Psoas muscle (tissue), 8 donors: ENCODE results near the gene UBIAD1. TPM values are rescaled to one million over a fixed set of nuclear protein-coding genes. Genes with fewer than 3 reads are reported as not detected.

ENCODE experiments used
- ATAC-seq, 4 donors: fragments of 200-7000 bp; cut with Tn5 transposase; one replicate each; pipeline ENCODE4 v1.9.1; 2020; ENCODE audit warnings: moderate library complexity in 3 of 4, mild to moderate bottlenecking in 2 of 4
- DNase-seq, 2 donors: peaks; one replicate each; pipeline ENCODE4 v3.0.0-alpha.2; 2020
- H3K27ac ChIP-seq: fragments of 200-600 bp; one replicate; pipeline ENCODE4 v1.8.0; 2022
- H3K27me3 ChIP-seq, 3 donors: fragments of 200-600 bp in 1 of 3; one replicate each; pipeline versions ENCODE4 v1.6.1 to v1.8.0; 2013 to 2022; ENCODE audit warnings: low read length in 2 of 3, mild to moderate bottlenecking in 2 of 3, moderate library complexity in 1 of 3; ENCODE audit not compliant: insufficient read depth in 3 of 3
- H3K36me3 ChIP-seq, 2 donors: fragments of 200-600 bp in 1 of 2; one replicate each; pipeline versions ENCODE4 v1.6.1 to v1.8.0; 2013 to 2022; ENCODE audit warnings: low read depth in 1 of 2, mild to moderate bottlenecking in 1 of 2, moderate library complexity in 1 of 2; ENCODE audit not compliant: insufficient read depth in 1 of 2
- H3K4me1 ChIP-seq: fragments of 200-600 bp; one replicate; pipeline ENCODE4 v1.8.0; 2022
- H3K4me3 ChIP-seq: fragments of 200-600 bp; one replicate; pipeline ENCODE4 v1.8.0; 2022; ENCODE audit warnings: mild to moderate bottlenecking
- H3K9me3 ChIP-seq: fragments of 200-600 bp; one replicate; pipeline ENCODE4 v1.8.0; 2022
- WGBS, 3 donors: extraction: QIAGEN DNeasy Blood & Tissue Kit; methylation state at CpG; one replicate each; pipeline versions ENCODE4 v1.1.6 to v1.1.7; 2013; 5-methylcytosine and 5-hydroxymethylcytosine counted together
- intact Hi-C, 2 donors: fragments of 100-400 bp; cut with DNase I; formaldehyde crosslinking; loops; one replicate each; pipeline versions ENCODE4 v1.11.0 to v1.14.2; 2022
- polyA plus RNA-seq, 3 donors: library from polyadenylated mRNA; stranded (reverse); fragments of 200-250 nt; gene quantifications; one replicate each; pipeline ENCODE4 v1.2.3, GENCODE V29; 2013
- total RNA-seq, 4 donors: library from RNA; stranded (reverse); fragmentation: NEBNext Ultra II Directional in 2 of 4; extraction: Animal tissue kit (Norgen Biotek cat#: 25700) in 2 of 4; gene quantifications; one replicate each; pipeline versions ENCODE4 v1.2.1 to v1.2.4, GENCODE V29; 2021 to 2023
- TF ChIP-seq, protein P1 (sequence below): fragments of 200-600 bp; IDR thresholded peaks from one replicate; pipeline ENCODE4 v1.8.0; 2022; ENCODE audit warnings: antibody characterized with exemption
- donor health status: healthy with polysubstance abuse.
- donor health status: DM: no; HTN: no; CAD: no; lungs with moderate emphysema.
- donor health status: Bipolar disorder and iron deficiency.
- donor health status: healthy.
- donor health status: DM: yes; HTN: yes; CAD: no.
- donor health status: DM: no; HTN: no; CAD: no.
- donor health status: DM: no; HTN: no; CAD: no.
- donor health status: DM: yes; HTN: yes; CAD: no.

UBIAD1 gene
- total and polyA plus RNA-seq, 7 donors = 19.0 to 29.4 (median 25.0) TPM

GRCh38 chr1:11237356-11237755, 35.6 kb upstream of the UBIAD1 start:
- intact Hi-C loops = no loop called here
- TF ChIP-seq, protein P1, sequence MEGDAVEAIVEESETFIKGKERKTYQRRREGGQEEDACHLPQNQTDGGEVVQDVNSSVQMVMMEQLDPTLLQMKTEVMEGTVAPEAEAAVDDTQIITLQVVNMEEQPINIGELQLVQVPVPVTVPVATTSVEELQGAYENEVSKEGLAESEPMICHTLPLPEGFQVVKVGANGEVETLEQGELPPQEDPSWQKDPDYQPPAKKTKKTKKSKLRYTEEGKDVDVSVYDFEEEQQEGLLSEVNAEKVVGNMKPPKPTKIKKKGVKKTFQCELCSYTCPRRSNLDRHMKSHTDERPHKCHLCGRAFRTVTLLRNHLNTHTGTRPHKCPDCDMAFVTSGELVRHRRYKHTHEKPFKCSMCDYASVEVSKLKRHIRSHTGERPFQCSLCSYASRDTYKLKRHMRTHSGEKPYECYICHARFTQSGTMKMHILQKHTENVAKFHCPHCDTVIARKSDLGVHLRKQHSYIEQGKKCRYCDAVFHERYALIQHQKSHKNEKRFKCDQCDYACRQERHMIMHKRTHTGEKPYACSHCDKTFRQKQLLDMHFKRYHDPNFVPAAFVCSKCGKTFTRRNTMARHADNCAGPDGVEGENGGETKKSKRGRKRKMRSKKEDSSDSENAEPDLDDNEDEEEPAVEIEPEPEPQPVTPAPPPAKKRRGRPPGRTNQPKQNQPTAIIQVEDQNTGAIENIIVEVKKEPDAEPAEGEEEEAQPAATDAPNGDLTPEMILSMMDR = no peak
- H3K9me3 ChIP-seq = no peaks in the 10 kb centered on the region
- no peak overlapping the region for H3K4me3 ChIP-seq
- peaks cover 21% of the 10 kb centered on the region for H3K4me1 ChIP-seq
- peak overlapping the region; percentile 89 for H3K27ac ChIP-seq
- no peaks in the 10 kb centered on the region for H3K27me3 ChIP-seq
- H3K36me3 ChIP-seq = peaks cover 10 to 88% of the 10 kb centered on the region in 2 donors
- ATAC-seq = peak; percentile 21 to 49 (median 34)
- DNase-seq = no peak
- 29 to 45% (median 34%) methylated on average over 6 of the region's 6 CpGs for WGBS, 3 donors

DNA sequence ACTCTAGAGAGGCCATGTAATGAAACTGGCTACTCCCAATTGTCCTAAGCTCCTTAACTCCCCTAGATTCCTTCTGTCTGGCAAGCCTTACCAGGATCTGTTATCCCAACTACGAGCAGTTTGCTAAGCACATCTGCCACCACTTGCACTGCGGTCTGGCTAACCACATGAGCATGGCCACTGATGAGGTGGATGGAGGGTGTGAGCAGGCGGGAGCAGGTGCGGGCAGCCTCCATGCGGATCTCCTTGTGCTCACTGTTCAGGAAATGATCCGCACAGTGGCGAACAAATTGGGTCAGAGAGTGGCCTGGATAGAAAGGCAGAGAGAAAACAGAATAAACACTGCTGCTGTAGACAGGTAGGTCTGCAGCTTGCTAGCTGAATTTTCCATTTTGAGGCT, 34.7 kb upstream of the UBIAD1 start:
- TF ChIP-seq, protein P1 = no peak
- ATAC-seq = no peak
- intact Hi-C loops = no loop called here
- 91 to 97% (median 91%) methylated on average over 7 of the region's 7 CpGs for WGBS, 3 donors
- no peak for DNase-seq
- H3K36me3 ChIP-seq = peaks cover 10 to 88% of the 10 kb centered on the region in 2 donors
- H3K4me1 ChIP-seq = peaks cover 21% of the 10 kb centered on the region
- H3K27me3 ChIP-seq = no peaks in the 10 kb centered on the region
- H3K27ac ChIP-seq = peak overlapping the region; percentile 89
- no peak overlapping the region for H3K4me3 ChIP-seq
- H3K9me3 ChIP-seq = no peaks in the 10 kb centered on the region

GRCh38 chr1:11245248-11245647, 27.8 kb upstream of the UBIAD1 start:
- whole genome bisulfite sequencing, 3 donors = 61 to 80% (median 69%) methylated on average over 3 of the region's 3 CpGs
- TF ChIP-seq, protein P1 = no peak
- Histone ChIP-seq H3K9me3 (no peaks in the 10 kb centered on the region), H3K27ac (peak overlapping the region; percentile 67), H3K36me3 (peaks cover 16 to 79% of the 10 kb centered on the region in 2 donors), H3K4me3 (no peak overlapping the region), H3K4me1 (no peaks in the 10 kb centered on the region), H3K27me3 (no peaks in the 10 kb centered on the region)
- ATAC-seq (peak in 3 of 4 donors; percentile 42 to 66 (median 53)), DNase-seq (no peak)
- intact Hi-C loops = loop anchor here in 1 of 2 donors (10.0 kb wide), 1 partner anchor 400 kb away; no protein-coding TSS in a partner anchor

GRCh38 chr1:11245904-11246719, 26.9 kb upstream of the UBIAD1 start:
- no peak for DNase-seq
- H3K4me1 ChIP-seq = no peaks in the 10 kb centered on the region
- H3K27ac ChIP-seq = peak overlapping the region; percentile 67
- no peak overlapping the region for H3K4me3 ChIP-seq
- TF ChIP-seq, protein P1 = no peak
- H3K27me3 ChIP-seq = no peaks in the 10 kb centered on the region
- ATAC-seq = no peak
- peaks cover 15 to 80% of the 10 kb centered on the region in 2 donors for H3K36me3 ChIP-seq
- no peaks in the 10 kb centered on the region for H3K9me3 ChIP-seq
- 90 to 94% (median 91%) methylated on average over 7 of the region's 7 CpGs for WGBS, 3 donors
- intact Hi-C loops = loop anchor here in 1 of 2 donors (10.0 kb wide), 1 partner anchor 399 kb away; no protein-coding TSS in a partner anchor
